GM23338 (cell line): ENCODE data around the gene CDC42BPA.

Experiments used
- CTCF ChIP-seq, 2 experiments: fragments of 200-600 bp in 1 of 2; sonication (generic) in 1 of 2; conservative IDR thresholded peaks; 2 replicates each; pipeline versions ENCODE4 v1.5.1 to v1.6.1; 2016 to 2017; ENCODE audit warnings: antibody characterized with exemption in 2 of 2, low read depth in 2 of 2, mild to moderate bottlenecking in 2 of 2, moderate library complexity in 1 of 2
- POLR2AphosphoS5 ChIP-seq: IDR thresholded peaks from 2 replicates; pipeline ENCODE4 v1.6.1; 2016; ENCODE audit warnings: antibody characterized with exemption, low read depth

- no peak for TF ChIP-seq CTCF (conservative IDR thresholded peaks at IDR 0.05; ENCODE audit: low read depth in 2 of 2)
- no peak for TF ChIP-seq POLR2AphosphoS5
Measured at GRCh38 chr1:227192163-227192562, 126.1 kb downstream of the CDC42BPA start.
